Activated T-cell treated with anti-CD3 and anti-CD28 coated beads, Interleukin-2, amount 50 U/mL, for 4 hours (primary cell): ENCODE data around the gene ARHGAP25. TPM values are rescaled to one million over a fixed set of nuclear protein-coding genes. Genes with fewer than 3 reads are reported as not detected.

Source experiments
- ATAC-seq, 2 donors: fragments of 200-7000 bp; cut with Tn5 transposase; one replicate each; pipeline ENCODE4 v1.10.0; 2021
- DNase-seq: peaks from one replicate; pipeline ENCODE4 v3.0.0-alpha.2; 2020
- H3K27me3 Mint-ChIP-seq: one replicate; pipeline ENCODE4 v1.8.0; 2021; ENCODE audit warnings: low read depth, mixed read lengths
- H3K36me3 Mint-ChIP-seq: one replicate; pipeline ENCODE4 v1.8.0; 2022; ENCODE audit warnings: mixed read lengths; ENCODE audit not compliant: insufficient read depth
- H3K4me1 Mint-ChIP-seq: one replicate; pipeline ENCODE4 v1.8.0; 2021; ENCODE audit warnings: low read depth, mixed read lengths
- H3K4me3 Mint-ChIP-seq: one replicate; pipeline ENCODE4 v1.8.0; 2021; ENCODE audit warnings: mild to moderate bottlenecking, moderate library complexity, mixed read lengths
- H3K9me3 Mint-ChIP-seq: one replicate; pipeline ENCODE4 v1.8.0; 2021; ENCODE audit warnings: mixed read lengths
- total RNA-seq, 3 donors: library from RNA; stranded (reverse); gene quantifications; one replicate each; pipeline ENCODE4 v1.2.1, GENCODE V29; 2021

The ARHGAP25 gene
- total RNA-seq, 3 donors from 2014 or later: 48.6 to 55.7 (median 52.1) TPM

DNA sequence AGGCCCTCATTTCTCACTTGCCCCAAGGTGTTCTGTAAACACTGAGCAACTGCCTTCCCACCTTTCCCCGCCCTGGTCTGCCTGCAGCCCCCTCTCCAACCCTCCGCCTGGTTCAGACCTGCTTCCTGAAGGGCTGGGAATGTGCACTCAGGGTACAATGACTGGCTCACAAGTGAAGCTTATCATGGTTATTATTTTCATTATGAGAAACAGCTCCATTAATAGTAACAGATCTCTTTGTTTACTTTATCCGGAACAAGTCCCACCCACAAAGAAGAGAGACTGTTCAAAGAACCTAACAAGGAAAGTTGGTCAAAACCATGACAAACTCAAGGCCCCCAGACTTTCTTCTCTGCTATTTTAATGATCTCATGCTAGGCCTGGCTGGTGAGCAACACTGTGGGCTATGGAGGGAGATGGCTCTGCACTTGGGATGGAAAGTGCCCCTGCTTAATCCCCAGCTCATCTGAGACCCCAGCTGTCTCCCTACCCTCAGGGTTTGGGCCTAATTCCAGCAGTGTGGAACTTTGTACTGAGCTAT, 36.7 kb downstream of the ARHGAP25 start:
- DNase-seq (no peak), ATAC-seq (peak; percentile 8 to 12)
- H3K36me3 Mint-ChIP-seq: peaks cover 23% of the 10 kb centered on the region
- peak overlapping the region; percentile 52 for H3K4me3 Mint-ChIP-seq
- no peaks in the 10 kb centered on the region for H3K27me3 Mint-ChIP-seq
- H3K4me1 Mint-ChIP-seq: peaks cover 100% of the 10 kb centered on the region
- H3K9me3 Mint-ChIP-seq: no peaks in the 10 kb centered on the region

DNA sequence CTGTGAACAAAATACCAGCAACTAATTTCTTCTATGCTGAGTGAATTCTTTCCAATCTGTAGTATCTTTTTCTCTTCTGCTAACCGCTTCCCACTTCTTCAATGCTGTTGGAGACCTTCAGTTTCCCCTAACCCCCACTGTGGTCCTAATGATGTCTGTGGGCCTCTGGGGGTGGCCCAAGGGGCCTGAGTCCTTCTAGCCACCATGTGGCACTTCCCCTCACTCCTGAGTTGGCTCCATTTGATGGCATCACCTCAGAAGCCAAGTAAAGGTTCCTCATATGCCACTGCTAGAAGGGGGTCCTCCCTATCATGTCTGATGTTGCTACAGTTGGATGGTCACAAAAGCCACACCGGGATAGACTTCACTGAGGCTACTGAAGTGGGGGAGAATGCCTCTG, 37.5 kb downstream of the ARHGAP25 start:
- peak overlapping the region; percentile 27 for H3K4me3 Mint-ChIP-seq

DNA sequence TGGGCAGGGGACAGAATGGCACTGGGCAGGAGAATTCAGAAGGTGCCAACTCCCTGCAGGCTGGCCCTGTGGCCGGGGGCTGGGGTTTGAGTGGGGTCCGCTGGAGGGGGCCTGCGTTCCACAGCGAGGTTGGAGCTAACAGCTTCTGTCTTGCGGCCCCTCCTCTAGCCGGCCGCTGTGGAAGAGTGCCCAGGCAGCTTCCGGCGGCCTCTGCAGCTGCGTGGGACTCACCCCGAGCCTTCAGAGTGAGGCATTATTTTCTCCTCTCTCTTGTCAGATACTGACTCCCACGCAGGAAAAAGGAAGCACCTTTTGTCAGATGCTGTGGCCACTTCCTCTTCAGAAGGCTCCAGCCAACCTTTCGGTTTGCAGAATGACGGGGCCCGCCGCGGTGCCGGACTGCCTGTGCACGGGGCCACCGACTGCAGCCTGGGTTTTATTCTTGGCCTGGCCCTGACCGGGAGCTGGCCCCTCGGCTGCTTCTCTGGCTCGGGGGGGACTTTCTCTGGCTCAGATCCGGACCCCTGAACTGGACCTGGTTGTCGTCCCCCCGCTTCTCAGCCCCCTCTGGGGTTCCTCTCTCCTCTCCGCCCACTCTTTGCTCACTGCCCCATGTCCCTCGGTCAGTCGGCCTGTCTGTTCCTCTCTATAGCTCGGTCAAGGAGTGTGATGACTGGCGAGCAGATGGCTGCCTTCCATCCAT, 40.1 kb downstream of the ARHGAP25 start:
- Mint-ChIP-seq H3K27me3 (no peaks in the 10 kb centered on the region), H3K4me3 (peak overlapping the region; percentile 80), H3K9me3 (no peaks in the 10 kb centered on the region), H3K4me1 (peaks cover 90% of the 10 kb centered on the region), H3K36me3 (peaks cover 41% of the 10 kb centered on the region)
- peak; percentile 35 for DNase-seq
- ATAC-seq: peak; percentile 51 to 59

More for the DNA sequence above, 37.5 kb downstream of the ARHGAP25 start:
- H3K9me3 Mint-ChIP-seq: no peaks in the 10 kb centered on the region
- H3K4me1 Mint-ChIP-seq: peaks cover 100% of the 10 kb centered on the region
- DNase-seq (no peak), ATAC-seq (no peak)
- H3K36me3 Mint-ChIP-seq: peaks cover 31% of the 10 kb centered on the region
- no peaks in the 10 kb centered on the region for H3K27me3 Mint-ChIP-seq

DNA sequence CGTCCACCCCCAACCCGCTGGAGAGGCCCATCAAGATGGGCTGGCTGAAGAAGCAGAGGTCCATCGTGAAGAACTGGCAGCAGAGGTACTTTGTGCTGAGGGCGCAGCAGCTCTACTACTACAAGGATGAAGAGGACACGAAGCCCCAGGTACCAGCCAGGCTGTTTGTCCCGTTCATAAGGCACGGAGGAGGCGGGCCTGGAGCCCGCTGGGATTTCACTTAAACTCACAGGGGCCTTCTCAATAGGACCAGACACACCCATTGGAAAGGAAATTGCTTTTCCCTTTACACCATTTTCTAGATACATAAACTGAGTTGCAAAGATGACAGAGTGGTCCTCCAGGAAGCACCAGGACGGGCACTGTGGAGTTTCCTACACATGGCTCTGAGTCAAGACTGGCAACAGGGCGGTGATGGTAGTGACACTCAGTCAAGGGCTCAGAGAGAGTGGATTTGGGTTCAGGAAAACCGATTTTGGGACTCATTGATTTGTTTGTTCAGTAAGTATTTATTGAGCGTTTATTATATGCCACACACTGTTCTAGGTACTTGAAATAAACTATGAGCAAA, 40.7 kb downstream of the ARHGAP25 start:
- no peaks in the 10 kb centered on the region for H3K27me3 Mint-ChIP-seq
- H3K4me3 Mint-ChIP-seq: peak overlapping the region; percentile 80
- ATAC-seq (peak in 1 of 2 donors; percentile 24), DNase-seq (no peak)
- H3K9me3 Mint-ChIP-seq: no peaks in the 10 kb centered on the region
- peaks cover 87% of the 10 kb centered on the region for H3K4me1 Mint-ChIP-seq
- peaks cover 44% of the 10 kb centered on the region for H3K36me3 Mint-ChIP-seq

DNA sequence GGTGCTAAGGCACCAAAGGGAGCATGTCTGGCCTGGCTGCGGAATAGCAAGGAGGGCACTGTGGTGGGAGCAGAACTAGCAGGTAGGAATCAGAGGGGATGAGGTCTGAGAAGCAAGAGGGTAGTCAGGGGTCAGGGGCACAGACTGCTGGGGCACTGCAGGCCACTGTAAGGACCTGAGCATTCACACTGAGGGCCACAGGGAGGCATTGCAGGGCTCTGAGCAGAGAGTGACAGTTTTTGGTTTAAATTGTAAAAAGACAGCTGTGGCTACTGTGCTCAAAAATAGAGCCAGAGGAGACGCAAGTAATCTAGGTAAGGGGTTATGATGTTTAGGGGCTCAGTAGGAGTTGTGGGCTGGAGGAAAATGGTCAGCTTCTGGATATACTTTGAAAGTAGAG, 41.5 kb downstream of the ARHGAP25 start:
- Mint-ChIP-seq H3K36me3 (peaks cover 51% of the 10 kb centered on the region), H3K4me1 (peaks cover 87% of the 10 kb centered on the region), H3K9me3 (no peaks in the 10 kb centered on the region), H3K27me3 (no peaks in the 10 kb centered on the region), H3K4me3 (peak overlapping the region; percentile 80)
- ATAC-seq (no peak), DNase-seq (no peak)

DNA sequence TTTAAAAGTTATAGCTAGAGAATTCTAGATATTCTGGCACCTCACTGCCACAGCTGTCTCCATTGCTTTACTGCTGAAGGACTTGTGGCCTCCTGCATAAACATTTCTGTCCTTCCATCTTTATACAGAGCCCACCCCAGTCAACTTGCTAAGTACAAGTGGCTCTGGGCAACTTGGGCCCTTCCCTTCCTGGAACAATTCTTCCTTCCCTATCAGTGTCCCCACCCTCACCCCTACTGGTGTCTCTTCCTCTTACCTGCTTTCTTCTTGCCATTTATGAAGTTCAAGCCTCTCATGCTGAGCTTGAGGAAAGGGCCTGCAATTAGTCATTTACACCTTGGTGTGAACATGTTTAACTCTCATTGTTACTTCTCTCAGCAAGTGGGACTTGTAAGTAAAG, 45.0 kb downstream of the ARHGAP25 start:
- Mint-ChIP-seq H3K27me3 (no peaks in the 10 kb centered on the region), H3K4me1 (peaks cover 69% of the 10 kb centered on the region), H3K4me3 (peak overlapping the region; percentile 58), H3K36me3 (peaks cover 57% of the 10 kb centered on the region), H3K9me3 (no peaks in the 10 kb centered on the region)
- ATAC-seq (no peak), DNase-seq (no peak)

DNA sequence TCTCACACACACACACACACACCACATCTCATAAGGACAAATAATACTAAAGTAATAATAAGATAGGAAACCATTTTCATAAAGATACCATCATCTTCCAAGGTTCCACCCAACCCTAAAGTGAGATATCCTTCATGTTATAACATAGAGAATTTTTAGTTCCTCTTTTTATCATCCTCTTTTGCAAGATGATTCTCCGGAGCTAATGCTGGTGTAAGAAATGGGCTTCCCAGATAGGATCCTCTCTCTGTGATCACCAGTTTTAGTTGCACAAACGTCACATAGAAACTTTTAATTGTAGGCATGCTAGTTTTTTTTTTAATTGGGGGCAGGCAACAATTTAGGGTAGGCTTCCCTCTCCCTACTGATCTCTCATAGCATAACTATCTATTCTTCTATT, 49.6 kb downstream of the ARHGAP25 start:
- Mint-ChIP-seq H3K36me3 (peaks cover 27% of the 10 kb centered on the region), H3K4me1 (peaks cover 42% of the 10 kb centered on the region), H3K27me3 (no peaks in the 10 kb centered on the region), H3K4me3 (no peak overlapping the region), H3K9me3 (no peaks in the 10 kb centered on the region)
- no peak for ATAC-seq
- DNase-seq: no peak

DNA sequence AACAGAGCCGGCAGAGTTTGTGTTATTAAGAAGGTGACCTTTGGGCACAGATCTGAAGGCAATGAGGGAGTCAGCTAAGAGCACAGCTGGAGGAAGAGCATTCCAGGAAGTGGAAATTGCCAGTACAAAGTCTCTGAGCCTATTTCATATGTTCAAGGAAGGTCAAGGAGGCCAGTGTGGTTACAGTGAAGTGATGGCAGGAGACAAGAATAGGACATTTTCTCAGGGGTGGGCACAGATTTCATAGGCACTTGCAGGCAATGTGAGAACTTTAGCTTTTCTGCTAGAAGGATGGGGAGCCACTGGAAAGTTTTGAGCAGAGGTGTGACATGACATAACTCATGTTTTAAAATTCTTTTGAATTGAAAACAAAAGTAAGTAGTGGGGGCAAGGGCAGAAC, 50.3 kb downstream of the ARHGAP25 start:
- peaks cover 27% of the 10 kb centered on the region for H3K36me3 Mint-ChIP-seq
- no peaks in the 10 kb centered on the region for H3K9me3 Mint-ChIP-seq
- H3K4me1 Mint-ChIP-seq: peaks cover 43% of the 10 kb centered on the region
- H3K4me3 Mint-ChIP-seq: no peak overlapping the region
- DNase-seq (no peak), ATAC-seq (peak in 1 of 2 donors; percentile 45)
- H3K27me3 Mint-ChIP-seq: no peaks in the 10 kb centered on the region

DNA sequence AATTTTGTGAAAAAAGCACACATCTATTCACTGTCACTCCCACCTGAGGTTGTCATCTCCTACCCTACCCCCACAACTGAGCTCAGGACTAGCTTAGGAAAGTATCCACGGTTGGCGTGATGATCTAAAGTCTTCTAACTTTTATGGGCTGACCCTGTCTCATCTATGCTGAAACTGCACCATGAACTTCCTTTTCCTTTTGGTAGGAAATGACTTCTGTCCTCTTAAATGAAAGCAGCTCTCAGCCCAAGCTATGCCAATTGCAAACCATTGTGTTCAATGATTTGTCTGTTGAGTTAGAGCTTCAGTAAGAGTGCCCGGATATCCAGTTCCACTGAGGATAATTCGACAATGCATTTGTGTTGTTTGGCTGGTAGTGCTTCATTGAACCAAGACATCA, 52.7 kb downstream of the ARHGAP25 start:
- Mint-ChIP-seq H3K4me1 (peaks cover 38% of the 10 kb centered on the region), H3K27me3 (no peaks in the 10 kb centered on the region), H3K4me3 (no peak overlapping the region), H3K9me3 (no peaks in the 10 kb centered on the region), H3K36me3 (peaks cover 23% of the 10 kb centered on the region)
- DNase-seq (no peak), ATAC-seq (no peak)

DNA sequence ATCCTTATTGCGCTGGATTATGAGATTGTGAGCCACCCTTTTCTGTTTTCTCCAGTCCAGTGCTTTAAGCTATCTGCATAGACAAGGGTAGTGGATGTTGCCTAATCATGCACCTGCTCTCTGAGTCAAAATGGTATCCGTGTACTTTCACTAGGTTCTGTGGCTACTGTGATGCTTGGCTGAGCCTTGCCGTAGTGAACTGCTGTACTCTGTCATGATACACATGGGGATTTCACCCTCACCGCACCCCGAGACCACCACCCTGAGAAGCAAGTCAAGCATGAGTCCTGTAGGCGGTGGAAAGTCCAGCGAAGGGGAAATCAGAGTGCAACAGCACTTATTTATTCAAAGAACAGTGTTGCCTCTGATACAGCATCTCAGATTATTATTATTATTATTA, 55.0 kb downstream of the ARHGAP25 start:
- no peak for DNase-seq
- no peak overlapping the region for H3K4me3 Mint-ChIP-seq
- ATAC-seq: peak; percentile 85 to 91
- no peaks in the 10 kb centered on the region for H3K27me3 Mint-ChIP-seq
- H3K36me3 Mint-ChIP-seq: peaks cover 36% of the 10 kb centered on the region
- no peaks in the 10 kb centered on the region for H3K9me3 Mint-ChIP-seq
- H3K4me1 Mint-ChIP-seq: peaks cover 55% of the 10 kb centered on the region

DNA sequence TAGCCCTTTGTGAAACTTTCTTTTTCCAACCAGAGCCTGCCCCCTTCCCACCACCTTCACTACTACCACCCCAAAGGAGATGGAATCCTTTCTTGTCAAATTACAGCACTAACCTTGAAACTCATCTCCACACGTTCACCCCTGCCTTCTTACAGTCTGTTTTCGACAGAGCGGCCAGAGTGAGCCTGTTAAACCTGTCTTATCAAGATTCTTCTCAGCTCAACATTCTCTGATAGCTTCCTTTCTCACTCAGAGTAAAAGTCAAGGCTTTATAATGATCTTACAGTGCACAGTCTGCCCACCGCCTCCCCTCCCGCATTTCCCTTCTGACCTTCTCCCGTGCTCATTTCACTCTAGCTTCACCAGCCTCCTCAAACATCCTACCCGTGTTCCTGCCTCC, 56.0 kb downstream of the ARHGAP25 start:
- ATAC-seq (no peak), DNase-seq (no peak)
- Mint-ChIP-seq H3K4me3 (no peak overlapping the region), H3K36me3 (peaks cover 45% of the 10 kb centered on the region), H3K27me3 (no peaks in the 10 kb centered on the region), H3K4me1 (peaks cover 65% of the 10 kb centered on the region), H3K9me3 (no peaks in the 10 kb centered on the region)

DNA sequence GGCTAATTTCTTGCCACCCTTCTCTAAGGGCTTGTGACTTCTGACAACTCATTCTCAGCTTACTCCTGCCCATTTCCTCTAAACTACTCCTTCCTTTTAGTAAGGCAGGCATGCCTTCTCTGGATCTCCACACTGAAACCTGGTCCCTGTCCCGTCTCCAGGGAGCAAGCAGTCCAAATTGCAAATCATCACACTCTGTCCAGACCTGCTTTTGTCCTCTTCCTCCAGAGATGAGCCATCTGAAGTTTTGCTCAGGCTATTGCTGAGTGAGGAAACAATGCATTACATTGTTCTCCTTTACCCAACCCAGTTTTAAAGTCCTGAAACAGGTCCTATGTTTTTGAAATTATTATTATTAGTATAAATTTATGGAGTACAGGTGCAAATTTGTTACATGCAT, 57.3 kb downstream of the ARHGAP25 start:
- DNase-seq (no peak), ATAC-seq (no peak)
- Mint-ChIP-seq H3K9me3 (no peaks in the 10 kb centered on the region), H3K4me1 (peaks cover 78% of the 10 kb centered on the region), H3K4me3 (peak overlapping the region; percentile 3), H3K27me3 (no peaks in the 10 kb centered on the region), H3K36me3 (peaks cover 55% of the 10 kb centered on the region)

DNA sequence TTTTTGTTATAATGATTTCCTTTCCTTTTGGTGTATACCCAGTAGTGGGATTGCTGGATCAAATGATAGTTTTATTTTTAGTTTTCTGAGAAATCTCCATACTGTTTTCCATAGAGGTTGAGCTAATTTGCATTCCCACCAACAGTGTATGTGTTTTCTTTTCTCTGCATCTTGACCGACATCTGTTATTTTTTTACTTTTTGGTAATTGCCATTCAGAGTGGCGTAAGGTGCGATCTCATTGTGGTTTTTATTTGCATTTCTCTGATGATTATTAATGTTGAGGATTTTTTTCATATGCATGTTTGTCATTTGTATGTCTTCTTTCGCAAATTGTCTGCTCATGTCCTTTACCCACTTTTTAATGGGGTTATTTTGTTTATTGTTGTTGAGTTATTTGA, 58.1 kb downstream of the ARHGAP25 start:
- DNase-seq (no peak), ATAC-seq (no peak)
- peaks cover 82% of the 10 kb centered on the region for H3K4me1 Mint-ChIP-seq
- peaks cover 59% of the 10 kb centered on the region for H3K36me3 Mint-ChIP-seq
- no peaks in the 10 kb centered on the region for H3K27me3 Mint-ChIP-seq
- H3K9me3 Mint-ChIP-seq: no peaks in the 10 kb centered on the region
- H3K4me3 Mint-ChIP-seq: no peak overlapping the region

DNA sequence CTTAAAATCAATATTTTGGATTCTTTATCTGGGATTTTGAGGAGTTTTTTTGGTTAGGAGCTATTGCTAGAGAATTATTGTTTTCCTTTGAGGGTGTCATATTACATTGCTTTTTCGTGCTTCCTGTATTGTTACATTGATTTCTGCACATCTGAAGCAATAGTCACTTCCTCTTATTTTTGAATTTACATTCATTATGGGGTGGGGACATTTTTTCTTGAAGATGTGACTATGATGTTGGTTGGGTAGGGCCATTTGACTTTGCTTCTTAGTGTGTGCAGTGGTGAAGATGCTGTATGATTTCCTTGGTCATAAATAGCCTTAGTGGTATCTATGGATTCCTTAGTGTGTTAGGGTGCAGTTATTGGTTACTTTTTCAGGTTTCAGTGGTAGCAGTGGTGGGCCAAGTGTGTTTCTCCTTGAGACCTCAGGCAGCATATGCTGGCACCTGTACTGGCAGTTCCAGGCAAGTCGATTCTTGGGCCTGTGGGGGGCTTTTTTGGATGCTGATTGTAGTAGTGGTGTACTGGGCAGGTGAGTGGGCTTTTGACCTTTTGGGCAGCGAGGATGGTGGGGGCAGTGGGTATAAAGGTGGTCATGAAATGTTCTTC, 61.8 kb downstream of the ARHGAP25 start:
- ATAC-seq (peak; percentile 65 to 74), DNase-seq (no peak)
- Mint-ChIP-seq H3K27me3 (no peaks in the 10 kb centered on the region), H3K36me3 (peaks cover 76% of the 10 kb centered on the region), H3K4me3 (peak overlapping the region; percentile 11), H3K4me1 (peaks cover 89% of the 10 kb centered on the region), H3K9me3 (no peaks in the 10 kb centered on the region)

DNA sequence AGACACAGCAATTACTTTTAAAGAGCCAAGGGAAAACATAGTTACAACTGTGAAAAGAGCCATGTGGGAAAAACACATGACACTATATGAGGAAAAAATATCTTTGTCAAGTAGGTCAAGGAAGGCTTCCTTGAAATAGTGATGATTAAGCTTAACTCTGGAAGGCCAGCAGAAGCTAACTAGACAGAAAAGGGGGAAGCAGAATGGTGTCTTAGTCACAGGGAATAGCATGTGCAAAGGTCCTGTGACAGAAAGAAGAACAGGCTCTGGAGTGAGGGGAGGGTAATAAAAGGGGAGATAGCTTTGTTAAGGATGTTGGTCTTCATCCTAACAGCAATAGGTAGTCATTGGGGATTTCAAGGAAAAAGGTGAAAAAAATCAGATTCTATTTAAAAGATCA, 64.0 kb downstream of the ARHGAP25 start:
- H3K36me3 Mint-ChIP-seq: peaks cover 63% of the 10 kb centered on the region
- no peak overlapping the region for H3K4me3 Mint-ChIP-seq
- DNase-seq (no peak), ATAC-seq (no peak)
- H3K4me1 Mint-ChIP-seq: peaks cover 73% of the 10 kb centered on the region
- no peaks in the 10 kb centered on the region for H3K9me3 Mint-ChIP-seq
- H3K27me3 Mint-ChIP-seq: no peaks in the 10 kb centered on the region
